ENCODE measurements around the gene CMSS1. TPM values are rescaled to one million over a fixed set of nuclear protein-coding genes. Genes with fewer than 3 reads are reported as not detected.

CMSS1 gene
- total RNA-seq, 1 experiment from 2014 or later: 70.6 TPM

DNA sequence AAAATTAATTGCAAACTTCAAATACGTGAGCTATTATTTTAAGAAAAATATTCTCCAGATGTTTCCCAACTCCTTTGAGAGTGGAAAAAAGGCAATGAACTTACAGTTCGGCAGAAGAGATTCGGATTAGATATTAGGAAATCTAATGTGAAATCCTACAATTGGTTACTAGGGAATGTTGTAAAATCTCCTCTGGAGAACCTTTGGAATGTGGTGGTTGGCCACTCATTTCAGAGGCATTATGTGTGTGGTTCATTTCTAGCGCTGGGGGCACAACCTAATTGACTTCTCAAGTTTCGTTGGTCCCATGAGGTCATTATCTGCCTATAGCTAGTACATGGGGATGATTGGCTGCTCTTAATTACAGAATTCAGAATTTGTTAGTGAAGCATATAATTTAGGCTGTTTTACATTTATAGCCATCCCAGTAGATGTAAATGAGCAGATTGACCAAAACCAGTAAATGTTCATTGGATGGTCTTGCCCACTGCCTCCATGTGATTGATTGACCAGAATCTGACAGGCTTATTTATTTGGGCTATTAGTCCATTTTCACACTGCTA, 34.6 kb upstream of the CMSS1 start:
- no peak overlapping the region for H3K4me3 Mint-ChIP-seq
- DNase-seq (ENCODE audit: low spot score) (no peak), ATAC-seq (no peak)
- no peaks in the 10 kb centered on the region for H3K9me3 Mint-ChIP-seq
- H3K27ac Mint-ChIP-seq: no peak overlapping the region
- peaks cover 11% of the 10 kb centered on the region for H3K4me1 Mint-ChIP-seq
- no peaks in the 10 kb centered on the region for H3K36me3 Mint-ChIP-seq
- CTCF ChIA-PET: no interaction called here
- TF ChIP-seq, protein P1, sequence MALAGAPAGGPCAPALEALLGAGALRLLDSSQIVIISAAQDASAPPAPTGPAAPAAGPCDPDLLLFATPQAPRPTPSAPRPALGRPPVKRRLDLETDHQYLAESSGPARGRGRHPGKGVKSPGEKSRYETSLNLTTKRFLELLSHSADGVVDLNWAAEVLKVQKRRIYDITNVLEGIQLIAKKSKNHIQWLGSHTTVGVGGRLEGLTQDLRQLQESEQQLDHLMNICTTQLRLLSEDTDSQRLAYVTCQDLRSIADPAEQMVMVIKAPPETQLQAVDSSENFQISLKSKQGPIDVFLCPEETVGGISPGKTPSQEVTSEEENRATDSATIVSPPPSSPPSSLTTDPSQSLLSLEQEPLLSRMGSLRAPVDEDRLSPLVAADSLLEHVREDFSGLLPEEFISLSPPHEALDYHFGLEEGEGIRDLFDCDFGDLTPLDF (CRISPR knock-in tag; IDR thresholded peaks at IDR 0.05): no peak
- TF ChIP-seq ZNF263 (CRISPR knock-in tag; IDR thresholded peaks at IDR 0.05; ENCODE audit: low read depth) (no peak), NFATC4 (CRISPR knock-in tag; IDR thresholded peaks at IDR 0.05) (no peak), TEAD1 (CRISPR knock-in tag; IDR thresholded peaks at IDR 0.05) (no peak), ZNF121 (CRISPR knock-in tag; IDR thresholded peaks at IDR 0.05) (no peak), TP53 (CRISPR knock-in tag; IDR thresholded peaks at IDR 0.05) (no peak), NR1H2 (CRISPR knock-in tag; IDR thresholded peaks at IDR 0.05) (no peak), ZNF317 (CRISPR knock-in tag; IDR thresholded peaks at IDR 0.05; ENCODE audit: borderline replicate concordance, low read depth) (no peak), NFE2L1 (CRISPR knock-in tag; IDR thresholded peaks at IDR 0.05) (no peak), ETV6 (CRISPR knock-in tag; IDR thresholded peaks at IDR 0.05) (no peak), ZNF671 (CRISPR knock-in tag; IDR thresholded peaks at IDR 0.05) (no peak), SMAD4 (CRISPR knock-in tag; IDR thresholded peaks at IDR 0.05) (no peak)
- TF ChIP-seq, protein P2, sequence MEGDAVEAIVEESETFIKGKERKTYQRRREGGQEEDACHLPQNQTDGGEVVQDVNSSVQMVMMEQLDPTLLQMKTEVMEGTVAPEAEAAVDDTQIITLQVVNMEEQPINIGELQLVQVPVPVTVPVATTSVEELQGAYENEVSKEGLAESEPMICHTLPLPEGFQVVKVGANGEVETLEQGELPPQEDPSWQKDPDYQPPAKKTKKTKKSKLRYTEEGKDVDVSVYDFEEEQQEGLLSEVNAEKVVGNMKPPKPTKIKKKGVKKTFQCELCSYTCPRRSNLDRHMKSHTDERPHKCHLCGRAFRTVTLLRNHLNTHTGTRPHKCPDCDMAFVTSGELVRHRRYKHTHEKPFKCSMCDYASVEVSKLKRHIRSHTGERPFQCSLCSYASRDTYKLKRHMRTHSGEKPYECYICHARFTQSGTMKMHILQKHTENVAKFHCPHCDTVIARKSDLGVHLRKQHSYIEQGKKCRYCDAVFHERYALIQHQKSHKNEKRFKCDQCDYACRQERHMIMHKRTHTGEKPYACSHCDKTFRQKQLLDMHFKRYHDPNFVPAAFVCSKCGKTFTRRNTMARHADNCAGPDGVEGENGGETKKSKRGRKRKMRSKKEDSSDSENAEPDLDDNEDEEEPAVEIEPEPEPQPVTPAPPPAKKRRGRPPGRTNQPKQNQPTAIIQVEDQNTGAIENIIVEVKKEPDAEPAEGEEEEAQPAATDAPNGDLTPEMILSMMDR (IDR thresholded peaks at IDR 0.05): no peak
- TF ChIP-seq, protein P3, sequence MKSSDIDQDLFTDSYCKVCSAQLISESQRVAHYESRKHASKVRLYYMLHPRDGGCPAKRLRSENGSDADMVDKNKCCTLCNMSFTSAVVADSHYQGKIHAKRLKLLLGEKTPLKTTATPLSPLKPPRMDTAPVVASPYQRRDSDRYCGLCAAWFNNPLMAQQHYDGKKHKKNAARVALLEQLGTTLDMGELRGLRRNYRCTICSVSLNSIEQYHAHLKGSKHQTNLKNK (CRISPR knock-in tag; IDR thresholded peaks at IDR 0.05): no peak
- TF ChIP-seq, protein P4, sequence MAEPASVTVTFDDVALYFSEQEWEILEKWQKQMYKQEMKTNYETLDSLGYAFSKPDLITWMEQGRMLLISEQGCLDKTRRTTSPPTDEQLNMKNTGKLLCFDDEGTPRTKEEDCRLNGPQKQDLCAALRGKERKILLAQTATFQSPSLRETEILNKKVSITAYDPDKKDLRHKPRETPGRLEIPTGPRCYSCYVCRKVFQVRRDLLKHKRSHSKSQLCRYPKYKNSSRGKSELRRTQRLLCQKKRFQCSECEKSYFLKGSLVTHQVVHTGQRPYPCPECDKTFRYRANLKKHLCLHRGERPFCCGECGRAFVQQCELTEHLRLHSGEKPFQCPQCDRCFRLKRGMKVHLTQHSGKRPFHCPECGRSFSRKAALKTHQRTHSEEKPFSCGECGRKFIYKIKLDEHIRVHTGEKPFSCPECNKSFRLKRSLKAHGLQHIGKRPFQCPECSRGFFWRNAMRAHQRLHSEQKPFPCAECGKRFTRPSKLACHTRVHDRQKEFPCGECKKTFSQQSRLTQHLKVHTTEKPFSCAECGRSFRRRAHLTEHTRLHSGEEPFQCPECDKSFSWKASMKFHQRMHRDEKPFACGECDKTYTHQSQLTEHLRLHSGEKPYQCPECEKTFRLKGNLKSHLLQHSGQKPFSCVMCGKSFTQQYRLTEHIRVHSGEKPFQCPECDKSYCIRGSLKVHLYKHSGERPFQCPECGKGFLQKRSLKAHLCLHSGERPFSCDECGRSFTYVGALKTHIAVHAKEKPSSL (CRISPR knock-in tag; conservative IDR thresholded peaks at IDR 0.05): no peak
- TF ChIP-seq, protein P5, sequence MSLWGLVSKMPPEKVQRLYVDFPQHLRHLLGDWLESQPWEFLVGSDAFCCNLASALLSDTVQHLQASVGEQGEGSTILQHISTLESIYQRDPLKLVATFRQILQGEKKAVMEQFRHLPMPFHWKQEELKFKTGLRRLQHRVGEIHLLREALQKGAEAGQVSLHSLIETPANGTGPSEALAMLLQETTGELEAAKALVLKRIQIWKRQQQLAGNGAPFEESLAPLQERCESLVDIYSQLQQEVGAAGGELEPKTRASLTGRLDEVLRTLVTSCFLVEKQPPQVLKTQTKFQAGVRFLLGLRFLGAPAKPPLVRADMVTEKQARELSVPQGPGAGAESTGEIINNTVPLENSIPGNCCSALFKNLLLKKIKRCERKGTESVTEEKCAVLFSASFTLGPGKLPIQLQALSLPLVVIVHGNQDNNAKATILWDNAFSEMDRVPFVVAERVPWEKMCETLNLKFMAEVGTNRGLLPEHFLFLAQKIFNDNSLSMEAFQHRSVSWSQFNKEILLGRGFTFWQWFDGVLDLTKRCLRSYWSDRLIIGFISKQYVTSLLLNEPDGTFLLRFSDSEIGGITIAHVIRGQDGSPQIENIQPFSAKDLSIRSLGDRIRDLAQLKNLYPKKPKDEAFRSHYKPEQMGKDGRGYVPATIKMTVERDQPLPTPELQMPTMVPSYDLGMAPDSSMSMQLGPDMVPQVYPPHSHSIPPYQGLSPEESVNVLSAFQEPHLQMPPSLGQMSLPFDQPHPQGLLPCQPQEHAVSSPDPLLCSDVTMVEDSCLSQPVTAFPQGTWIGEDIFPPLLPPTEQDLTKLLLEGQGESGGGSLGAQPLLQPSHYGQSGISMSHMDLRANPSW (CRISPR knock-in tag; conservative IDR thresholded peaks at IDR 0.05; ENCODE audit: low read depth): no peak
- TF ChIP-seq, protein P6, sequence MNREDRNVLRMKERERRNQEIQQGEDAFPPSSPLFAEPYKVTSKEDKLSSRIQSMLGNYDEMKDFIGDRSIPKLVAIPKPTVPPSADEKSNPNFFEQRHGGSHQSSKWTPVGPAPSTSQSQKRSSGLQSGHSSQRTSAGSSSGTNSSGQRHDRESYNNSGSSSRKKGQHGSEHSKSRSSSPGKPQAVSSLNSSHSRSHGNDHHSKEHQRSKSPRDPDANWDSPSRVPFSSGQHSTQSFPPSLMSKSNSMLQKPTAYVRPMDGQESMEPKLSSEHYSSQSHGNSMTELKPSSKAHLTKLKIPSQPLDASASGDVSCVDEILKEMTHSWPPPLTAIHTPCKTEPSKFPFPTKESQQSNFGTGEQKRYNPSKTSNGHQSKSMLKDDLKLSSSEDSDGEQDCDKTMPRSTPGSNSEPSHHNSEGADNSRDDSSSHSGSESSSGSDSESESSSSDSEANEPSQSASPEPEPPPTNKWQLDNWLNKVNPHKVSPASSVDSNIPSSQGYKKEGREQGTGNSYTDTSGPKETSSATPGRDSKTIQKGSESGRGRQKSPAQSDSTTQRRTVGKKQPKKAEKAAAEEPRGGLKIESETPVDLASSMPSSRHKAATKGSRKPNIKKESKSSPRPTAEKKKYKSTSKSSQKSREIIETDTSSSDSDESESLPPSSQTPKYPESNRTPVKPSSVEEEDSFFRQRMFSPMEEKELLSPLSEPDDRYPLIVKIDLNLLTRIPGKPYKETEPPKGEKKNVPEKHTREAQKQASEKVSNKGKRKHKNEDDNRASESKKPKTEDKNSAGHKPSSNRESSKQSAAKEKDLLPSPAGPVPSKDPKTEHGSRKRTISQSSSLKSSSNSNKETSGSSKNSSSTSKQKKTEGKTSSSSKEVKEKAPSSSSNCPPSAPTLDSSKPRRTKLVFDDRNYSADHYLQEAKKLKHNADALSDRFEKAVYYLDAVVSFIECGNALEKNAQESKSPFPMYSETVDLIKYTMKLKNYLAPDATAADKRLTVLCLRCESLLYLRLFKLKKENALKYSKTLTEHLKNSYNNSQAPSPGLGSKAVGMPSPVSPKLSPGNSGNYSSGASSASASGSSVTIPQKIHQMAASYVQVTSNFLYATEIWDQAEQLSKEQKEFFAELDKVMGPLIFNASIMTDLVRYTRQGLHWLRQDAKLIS (CRISPR knock-in tag; IDR thresholded peaks at IDR 0.05; ENCODE audit: borderline replicate concordance): no peak
- TF ChIP-seq, protein P7, sequence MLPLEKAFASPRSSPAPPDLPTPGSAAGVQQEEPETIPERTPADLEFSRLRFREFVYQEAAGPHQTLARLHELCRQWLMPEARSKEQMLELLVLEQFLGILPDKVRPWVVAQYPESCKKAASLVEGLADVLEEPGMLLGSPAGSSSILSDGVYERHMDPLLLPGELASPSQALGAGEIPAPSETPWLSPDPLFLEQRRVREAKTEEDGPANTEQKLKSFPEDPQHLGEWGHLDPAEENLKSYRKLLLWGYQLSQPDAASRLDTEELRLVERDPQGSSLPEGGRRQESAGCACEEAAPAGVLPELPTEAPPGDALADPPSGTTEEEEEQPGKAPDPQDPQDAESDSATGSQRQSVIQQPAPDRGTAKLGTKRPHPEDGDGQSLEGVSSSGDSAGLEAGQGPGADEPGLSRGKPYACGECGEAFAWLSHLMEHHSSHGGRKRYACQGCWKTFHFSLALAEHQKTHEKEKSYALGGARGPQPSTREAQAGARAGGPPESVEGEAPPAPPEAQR (CRISPR knock-in tag; IDR thresholded peaks at IDR 0.05): no peak
- TF ChIP-seq, protein P8, sequence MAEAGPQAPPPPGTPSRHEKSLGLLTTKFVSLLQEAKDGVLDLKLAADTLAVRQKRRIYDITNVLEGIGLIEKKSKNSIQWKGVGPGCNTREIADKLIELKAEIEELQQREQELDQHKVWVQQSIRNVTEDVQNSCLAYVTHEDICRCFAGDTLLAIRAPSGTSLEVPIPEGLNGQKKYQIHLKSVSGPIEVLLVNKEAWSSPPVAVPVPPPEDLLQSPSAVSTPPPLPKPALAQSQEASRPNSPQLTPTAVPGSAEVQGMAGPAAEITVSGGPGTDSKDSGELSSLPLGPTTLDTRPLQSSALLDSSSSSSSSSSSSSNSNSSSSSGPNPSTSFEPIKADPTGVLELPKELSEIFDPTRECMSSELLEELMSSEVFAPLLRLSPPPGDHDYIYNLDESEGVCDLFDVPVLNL (CRISPR knock-in tag; IDR thresholded peaks at IDR 0.05; ENCODE audit: borderline replicate concordance, low read depth): no peak
- H3K27me3 Mint-ChIP-seq (ENCODE audit: low read depth): no peaks in the 10 kb centered on the region
- POLR2A ChIA-PET: no interaction called here
